Stimulated activated CD8-positive, alpha-beta memory T cell treated with anti-CD3 and anti-CD28 coated beads, Interleukin-4, amount 100 ng/mL, for 24 hours (primary cell): ENCODE measurements around the gene POLR1D.
"Not testable (repeated sequence)": the region's sequence is repeated elsewhere in the genome, so short reads cannot be mapped to it uniquely, and the experiment has no call there.

ENCODE experiments used
- DNase-seq: peaks from one replicate; pipeline ENCODE4 v3.0.0-alpha.2; 2020; ENCODE audit warnings: low read depth

The POLR1D gene

DNA sequence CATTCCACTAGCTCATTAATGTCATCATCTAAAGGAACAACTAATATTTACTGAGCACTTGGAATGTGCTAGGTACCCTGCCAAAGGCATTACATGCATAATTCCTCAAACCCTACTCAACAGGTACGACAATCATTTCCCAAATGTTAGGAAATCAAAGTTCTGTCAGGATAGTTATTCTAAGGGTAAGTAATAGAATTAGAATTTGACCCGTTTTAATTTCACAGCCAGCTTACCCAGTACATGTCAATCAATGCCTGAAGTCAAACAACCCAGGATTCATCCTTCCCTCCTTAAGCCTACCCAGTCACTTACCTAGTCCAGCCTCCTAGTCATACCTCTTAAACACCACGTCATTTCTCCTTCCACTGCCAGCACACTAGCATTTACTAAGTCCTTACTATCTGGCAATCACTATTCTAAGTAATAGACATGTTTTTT lies 3.8 kb upstream of the POLR1D start:
- no peak for DNase-seq

DNA sequence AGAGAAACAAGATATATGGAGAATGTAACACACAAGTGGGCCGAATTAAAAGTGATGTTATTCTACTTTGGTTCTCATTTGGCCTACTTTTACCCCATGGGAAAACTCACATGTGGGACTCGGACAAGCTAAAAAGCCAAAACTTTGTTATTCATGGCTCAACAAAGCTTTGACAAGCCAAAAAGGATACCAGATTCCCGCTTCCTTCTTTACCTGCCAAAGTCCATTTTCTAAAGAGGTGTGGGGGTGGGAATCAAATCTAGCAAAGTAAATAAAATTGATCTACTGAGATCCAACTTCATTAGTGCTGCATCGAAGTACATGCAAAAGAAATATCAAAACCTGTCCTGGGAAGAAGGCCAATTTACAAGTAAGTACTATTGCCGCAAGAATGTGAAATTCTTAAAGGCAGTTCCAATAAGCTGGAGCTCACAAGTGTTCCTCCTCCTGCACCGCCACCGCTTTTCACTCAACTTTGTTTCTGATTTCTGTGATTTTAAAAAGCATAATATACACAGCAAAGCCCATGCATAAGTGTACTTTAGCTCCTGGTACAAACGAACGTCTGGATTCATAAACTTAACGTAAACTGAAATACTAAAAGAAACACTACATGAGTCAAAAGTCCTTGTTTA lies 2.5 kb upstream of the POLR1D start:
- DNase-seq: no peak

DNA sequence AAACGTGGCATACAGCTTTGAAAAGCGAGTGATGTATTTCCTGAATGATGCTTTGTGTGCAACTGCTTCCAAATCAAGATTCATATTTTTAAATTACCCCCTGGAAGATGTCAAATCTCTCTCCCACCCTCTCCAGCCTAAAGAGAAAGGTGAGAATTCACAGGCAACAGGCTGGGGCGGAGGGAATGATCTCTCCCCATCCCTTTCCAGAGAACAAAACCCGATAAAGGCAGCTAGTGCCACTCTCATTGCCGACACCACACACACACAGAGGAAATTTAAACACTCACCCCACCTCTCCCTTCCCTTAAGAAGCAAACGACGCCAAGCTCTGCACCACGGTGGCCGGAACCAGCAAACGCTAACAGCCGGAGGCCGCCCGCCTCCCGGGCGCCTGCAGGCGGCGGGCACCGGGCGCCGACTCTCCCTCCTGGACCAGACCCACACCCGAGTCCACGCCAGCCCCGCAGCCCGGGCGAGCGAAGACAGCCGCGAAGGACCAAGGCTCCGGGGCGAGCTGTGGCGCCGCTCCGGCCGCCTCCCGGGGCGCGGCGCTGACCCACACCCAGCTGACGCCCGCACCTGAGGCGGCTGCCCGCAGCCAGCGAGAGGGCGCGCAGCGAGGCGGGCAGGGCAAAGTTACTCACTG lies 1.8 kb upstream of the POLR1D start:
- peak; percentile 17 for DNase-seq

DNA sequence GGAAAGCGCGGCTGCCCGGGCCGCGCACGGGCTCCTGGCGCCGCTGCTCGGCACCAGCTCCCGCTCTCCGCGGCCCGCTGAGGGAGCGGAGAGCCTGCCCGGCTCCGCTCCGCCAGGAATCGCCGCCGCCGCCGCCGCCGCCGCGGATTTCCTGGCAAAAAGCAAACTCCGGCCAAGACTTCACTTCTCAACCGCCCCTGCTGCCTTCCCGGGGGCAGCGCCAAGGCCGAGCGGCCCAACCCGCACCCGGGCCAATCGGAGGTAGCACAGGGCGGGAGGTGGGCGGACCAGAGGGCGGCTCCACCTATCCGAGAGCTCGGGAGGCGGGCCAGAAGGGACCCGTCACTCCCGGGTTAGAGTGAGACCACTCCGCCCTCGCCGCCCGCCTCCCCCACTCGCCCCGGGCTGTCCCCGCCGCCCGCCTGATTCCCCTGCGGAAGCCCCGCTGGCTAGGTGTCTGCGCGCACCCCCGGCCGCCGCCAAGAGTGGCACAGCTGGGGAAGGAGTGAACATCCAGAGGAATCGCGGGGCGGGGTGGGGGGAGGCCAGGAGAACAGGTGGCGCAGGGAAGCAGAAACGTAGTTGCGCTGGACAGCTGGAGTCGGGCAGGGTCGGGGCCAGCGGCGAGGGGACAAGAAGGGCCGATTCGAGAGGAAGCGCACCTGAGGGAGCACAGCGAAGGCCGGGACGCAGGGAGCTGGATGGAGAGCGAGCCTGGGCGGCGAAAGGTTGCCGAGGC lies 1.1 kb upstream of the POLR1D start, which contains the start of gene LNX2:
TSS of gene LNX2 (minus strand) at position 153 of the 739 bp plus-strand sequence. CDS start 38,826 bp downstream, outside the sequence.
- peak; percentile 96 for DNase-seq

DNA sequence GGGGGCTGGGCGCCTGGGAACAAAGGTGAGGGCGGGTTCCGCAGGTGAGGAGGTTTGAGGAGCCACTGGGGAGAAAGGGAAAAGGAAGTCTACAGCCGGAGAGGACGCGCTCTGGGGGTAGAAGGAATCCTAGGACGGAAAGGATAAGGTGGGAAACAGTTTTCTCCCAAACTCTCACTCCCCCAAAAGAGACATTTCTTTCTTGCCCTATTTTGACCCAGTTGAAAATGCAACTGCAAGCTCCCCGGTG lies 651 bp upstream of the POLR1D start:
- DNase-seq: no peak

DNA sequence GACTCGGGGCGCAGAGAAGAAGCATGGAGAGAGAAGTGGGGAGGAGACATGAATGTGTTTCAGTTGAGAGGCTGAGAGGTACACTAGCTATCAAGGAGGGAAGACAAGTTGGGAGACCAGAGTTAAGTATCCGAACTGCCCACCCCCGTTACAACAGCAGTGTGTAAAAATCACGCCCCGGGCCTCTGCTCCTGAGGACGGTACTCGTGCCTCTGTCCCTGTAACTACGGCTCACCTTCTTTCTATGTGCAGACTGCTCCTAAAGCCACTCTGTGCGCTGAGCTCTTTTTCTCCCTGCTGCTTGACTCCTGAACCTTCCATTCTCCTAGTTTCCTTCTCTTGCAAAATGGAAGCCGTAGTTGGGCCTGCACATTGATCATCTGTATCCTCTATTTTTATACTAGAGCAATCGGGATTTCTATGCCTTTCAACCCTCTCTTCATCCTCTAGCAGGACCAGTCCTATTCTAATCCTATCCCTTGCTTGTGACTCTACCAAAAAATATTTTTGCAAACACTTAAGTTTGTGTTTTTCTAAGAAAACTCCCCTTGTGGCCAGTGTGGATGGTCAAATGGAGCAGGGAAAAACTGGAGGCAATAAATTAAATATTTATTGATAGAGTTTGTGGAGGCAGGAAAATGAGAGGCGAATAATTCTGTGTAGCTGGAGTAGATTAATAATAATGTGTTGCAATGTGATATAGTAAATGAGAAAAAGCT lies 569 bp downstream of the POLR1D start:
- DNase-seq: no peak

DNA sequence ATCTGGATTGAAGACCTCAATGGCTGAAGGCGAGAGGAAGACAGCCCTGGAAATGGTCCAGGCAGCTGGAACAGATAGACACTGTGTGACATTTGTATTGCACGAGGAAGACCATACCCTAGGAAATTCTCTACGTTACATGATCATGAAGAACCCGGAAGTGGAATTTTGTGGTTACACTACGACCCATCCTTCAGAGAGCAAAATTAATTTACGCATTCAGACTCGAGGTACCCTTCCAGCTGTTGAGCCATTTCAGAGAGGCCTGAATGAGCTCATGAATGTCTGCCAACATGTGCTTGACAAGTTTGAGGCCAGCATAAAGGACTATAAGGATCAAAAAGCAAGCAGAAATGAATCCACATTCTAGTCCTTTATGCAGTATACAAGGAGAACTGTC lies 1.2 kb downstream of the POLR1D start:
- no peak for DNase-seq

DNA sequence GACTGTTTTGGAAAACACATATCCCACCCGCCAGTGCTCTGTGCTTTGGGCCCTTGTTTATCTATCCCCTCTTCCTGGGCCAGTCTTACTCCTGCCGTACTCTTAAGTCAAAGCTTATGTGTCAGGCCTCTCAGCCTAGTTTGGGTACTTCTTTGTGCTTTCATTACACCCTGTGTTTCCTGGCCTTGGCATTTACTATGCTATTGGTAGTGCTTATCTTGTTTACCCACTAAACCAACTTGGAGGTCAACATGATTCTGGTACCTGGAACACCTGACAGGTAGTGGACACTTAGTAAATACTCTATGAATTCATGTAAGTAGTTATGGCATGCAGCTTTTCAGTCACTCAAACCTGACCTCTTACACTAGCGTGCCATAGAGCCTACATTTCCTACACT lies 2.4 kb downstream of the POLR1D start:
- DNase-seq: no peak

DNA sequence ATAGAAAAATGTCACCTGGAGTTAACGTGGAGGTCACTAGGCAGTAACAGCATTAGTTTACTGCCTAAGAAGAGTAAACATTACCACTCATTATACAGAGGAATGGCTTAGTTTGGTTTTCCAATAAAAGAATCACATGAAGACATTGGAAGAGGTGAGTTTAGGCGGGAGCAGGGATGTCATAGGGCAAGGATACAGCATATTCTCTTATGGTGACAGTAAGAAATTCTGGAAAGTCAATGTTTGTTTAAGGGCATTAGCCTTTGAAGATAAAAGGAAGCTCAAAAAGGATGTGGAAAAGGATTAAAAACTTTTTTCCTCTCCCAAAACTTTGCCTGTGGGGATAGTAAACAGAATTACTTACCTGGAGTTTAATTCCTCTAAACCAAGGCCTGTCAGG lies 4.1 kb downstream of the POLR1D start:
- DNase-seq: no peak

DNA sequence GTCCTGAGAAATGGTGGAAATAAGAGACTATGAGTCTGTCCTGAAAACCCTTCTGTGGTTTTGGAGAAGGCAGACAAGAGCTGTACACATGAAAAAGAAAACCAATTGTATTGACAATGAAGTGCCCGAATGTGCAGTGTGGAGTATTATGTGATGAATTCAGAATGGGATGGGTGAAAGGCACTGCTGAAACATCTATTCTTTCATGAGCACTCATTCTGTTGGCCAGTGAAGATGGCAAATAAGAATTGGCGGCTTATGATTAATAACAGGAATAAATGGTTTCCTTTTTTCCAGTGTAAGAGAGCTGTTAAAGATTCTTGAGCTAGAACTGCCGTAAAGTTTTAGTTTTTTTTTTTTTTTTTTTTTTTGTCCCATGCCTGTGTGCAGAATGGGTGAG lies 5.7 kb downstream of the POLR1D start:
- DNase-seq: no peak

DNA sequence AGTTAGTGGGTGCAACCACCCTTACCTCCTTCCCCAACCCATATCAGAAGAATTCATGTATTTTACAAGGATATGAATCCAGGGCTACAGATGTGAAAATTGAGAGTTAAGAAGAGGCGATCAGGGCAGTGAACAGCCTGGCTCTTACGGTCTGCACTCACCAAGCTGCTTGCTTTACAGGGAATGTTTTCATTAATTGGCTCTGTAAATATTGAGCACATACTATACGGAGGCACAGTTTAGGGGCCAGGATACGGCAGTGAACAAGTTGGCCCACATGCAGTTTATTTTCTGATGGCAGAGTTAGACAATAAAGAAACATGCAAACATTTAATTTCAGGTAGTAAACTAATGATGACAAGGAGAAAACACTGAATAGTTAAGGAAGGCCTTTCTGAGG lies 6.4 kb downstream of the POLR1D start:
- DNase-seq: no peak

DNA sequence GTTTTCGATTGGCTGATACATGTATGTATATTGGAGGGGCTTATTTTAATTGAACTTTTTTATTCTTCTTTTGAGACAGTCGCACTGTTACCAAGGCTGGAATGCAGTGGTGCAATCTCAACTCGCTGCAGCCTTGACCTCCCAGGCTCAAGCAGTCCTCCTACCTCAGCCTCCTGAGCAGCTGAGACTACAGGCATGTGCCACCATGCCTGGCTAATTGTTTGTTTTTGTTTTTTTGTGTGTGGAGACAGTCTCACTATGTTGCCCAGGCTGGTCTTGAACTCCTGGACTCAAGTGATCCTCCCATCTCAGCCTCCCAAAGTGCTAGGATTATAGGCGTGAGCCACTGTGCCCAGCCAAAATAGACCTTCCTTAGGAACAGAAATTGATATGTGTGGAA lies 7.1 kb downstream of the POLR1D start:
- DNase-seq: not testable (repeated sequence)

DNA sequence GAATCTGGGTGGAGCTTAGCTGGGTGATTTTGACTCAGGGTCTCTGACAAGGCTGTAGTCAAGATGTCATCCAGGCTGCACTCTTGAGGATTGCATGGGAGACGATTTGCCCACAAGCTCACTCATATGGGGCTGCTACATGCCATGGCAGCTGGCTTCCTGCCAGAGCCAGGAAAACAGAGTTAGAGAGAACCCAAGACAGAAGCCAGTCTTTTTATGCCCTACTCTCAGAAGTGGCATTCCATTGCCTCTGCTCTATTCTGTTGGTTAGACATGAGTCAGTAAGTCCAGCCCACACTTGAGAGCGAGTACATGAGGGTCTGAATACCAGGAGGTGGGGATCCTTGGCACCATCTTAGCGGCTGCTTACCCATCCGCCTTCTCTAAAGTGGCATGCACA lies 9.5 kb downstream of the POLR1D start:
- DNase-seq: no peak

DNA sequence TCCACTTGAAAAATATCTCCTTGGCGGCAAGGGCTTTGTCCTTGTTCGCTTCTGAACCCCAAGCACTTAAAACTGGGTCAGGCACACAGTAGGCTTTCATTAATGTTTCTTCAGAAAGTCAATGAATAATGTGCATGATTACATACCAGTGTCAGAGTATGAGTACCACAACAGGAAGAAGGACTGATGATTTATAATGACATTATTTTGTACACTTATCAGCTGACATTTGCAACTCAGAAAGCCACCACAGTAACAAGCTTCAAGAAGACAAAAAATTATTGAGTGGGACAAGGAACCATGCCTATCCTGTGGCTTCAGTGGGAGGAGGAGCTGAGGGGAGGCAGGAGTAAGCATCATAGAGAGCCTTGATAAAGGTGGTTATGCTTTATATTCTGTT lies 10.0 kb downstream of the POLR1D start:
- no peak for DNase-seq

DNA sequence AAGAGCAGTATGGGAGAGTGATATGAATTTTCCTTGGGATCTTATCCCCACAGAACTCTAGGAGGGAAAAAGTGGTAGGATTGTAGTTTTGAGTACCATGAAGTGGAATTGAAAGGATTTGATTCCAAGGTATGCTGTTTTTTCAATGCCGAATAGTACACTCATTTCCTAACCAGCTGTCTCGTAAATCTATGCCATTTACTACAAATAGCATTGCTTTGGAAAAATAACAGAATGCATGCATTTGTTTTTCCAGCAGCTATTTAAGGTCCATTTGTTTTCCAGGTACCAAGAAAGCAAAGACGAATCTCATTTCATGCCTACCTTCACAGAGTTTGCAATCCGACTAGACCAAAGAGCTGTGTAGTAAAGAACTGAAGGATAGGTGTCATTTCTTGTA lies 10.5 kb downstream of the POLR1D start:
- DNase-seq: no peak

DNA sequence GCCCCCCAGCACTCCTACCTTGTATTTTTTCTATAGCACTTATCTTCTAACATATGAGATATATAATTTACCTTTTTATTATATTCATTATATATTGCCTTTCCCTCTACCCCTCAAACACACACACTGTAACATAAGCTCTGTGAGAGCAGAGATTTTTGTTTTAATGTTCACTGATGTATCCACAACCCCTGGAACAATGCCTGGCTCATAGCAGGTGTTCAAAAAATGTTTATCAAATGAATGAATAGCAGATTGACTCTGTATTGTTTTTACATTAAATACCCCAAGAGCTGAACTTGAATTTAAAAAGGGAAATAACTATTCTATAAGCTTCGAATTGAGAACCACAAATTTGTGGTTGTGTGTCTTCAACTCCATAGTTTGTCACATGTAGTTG lies 11.0 kb downstream of the POLR1D start:
- DNase-seq: no peak

DNA sequence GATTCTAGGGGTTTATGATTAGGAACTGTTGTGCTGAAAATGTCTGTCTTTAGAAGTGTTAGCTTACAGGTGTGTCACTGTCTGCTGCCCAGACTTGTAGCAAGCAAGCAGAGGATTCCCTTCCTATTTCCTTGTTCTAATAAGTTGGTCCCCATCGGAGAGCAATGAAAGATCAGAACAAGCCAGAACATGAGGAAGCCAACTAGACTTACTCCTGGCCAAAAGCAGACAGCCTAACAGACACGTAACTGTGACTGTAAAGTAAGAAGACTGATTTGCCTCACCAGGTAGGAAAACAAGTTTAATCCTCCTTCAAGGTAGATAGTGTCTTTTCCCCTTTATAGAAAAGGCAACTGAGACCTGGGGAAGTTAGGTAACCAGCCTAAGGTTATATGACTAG lies 12.5 kb downstream of the POLR1D start:
- no peak for DNase-seq

DNA sequence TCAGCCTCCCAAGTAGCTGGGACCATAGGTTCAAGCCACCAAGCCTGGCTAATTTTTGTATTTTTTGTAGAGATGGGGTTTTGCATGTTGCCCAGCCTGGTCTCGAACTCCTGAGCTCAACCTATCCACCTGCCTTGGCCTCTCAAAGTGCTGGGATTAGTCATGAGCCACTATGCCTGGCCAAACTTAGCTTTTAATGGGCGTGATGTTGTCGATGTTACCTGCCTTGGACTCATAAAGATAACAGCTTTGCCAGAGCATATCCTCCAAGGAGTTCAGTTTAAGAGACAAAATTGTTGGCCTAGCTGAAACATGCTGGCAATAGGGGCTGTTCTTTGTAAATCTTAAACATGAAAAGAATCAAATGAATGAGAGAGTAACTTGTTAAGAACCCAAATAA lies 13.1 kb downstream of the POLR1D start:
- DNase-seq: no peak

DNA sequence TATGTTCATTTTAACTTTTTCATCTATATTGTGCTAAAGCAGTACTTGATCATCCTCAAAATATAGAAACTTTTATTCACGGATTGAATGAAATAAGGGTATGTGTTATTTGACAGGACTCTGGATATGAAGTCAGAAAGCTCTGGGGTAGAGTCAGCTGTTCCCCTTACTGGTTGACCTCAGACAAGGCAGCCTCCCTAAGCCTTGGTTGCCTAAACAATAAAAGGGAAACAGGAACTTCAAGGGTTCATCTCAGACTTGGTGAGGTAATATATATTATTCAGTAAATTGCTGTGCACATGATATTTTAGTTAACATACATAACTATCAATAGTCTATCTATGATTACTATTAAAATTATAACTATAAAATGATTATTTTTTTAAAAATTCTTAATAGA lies 13.6 kb downstream of the POLR1D start:
- no peak for DNase-seq

DNA sequence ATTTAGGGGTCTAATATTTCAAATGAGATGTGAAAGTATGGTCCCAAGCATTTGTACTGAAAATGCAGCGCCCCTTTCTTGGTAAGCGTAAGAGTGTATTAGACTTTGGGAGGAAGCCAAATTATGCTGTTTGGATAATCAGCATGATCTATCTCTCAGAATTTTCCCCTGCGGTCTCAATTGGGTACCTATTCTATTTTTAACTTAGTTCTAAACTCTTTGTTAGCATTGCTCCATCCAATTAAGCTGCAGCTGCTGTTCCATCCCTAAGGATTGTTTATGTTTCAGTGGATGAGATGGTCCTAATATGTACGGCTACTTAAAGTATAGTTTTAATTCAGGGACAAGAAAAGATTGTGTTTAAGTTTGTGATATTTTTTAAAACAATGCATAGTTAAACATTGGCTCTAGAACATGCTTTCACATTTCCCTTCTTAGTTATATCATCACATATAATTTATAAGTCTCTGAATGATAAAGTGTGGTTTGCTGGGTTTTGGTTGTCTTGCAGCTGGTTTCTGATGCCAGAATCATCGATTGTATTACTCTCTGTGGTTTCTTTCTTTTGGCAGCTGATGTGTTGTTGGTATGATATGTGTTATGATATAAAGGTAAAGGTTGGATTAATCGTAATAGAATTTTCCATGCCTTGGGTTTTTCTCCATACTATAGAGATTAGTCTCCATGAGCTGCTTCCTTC lies 15.0 kb downstream of the POLR1D start:
- no peak for DNase-seq

DNA sequence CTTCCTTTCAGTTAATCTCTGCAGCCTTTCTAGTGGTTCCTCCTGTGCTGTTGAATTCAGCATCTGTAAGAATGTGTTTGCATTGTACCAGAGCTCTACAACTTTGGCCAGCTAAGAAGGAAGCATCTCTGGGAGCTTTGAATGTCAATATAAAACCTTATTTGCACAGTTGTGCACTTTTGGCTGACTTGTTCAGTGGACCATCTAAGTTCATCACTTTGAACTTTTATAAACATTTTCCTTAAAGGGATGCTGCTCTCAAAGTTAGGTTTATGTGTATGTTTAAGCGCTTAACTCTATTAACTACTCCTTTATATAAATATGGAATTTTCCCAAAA lies 15.6 kb downstream of the POLR1D start:
- no peak for DNase-seq

DNA sequence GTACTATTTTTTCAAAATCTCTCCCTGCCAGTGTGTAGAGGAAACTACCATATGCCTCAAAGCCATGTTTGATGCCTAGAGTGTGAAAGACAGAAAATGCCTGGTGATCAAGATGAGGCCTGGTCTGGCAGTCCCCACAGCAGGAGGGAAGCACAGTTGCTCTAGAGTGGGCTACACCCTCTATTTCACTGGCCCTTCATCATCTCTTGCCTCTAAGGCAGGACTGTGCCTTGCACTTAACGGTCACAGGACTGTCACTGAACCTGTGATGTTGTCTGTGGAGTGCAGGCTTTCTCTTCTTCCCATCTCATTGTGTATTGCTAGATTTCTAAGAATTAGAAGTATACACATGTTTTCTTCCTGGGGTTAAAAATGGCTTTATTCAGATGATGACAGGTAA lies 16.3 kb downstream of the POLR1D start:
- no peak for DNase-seq

DNA sequence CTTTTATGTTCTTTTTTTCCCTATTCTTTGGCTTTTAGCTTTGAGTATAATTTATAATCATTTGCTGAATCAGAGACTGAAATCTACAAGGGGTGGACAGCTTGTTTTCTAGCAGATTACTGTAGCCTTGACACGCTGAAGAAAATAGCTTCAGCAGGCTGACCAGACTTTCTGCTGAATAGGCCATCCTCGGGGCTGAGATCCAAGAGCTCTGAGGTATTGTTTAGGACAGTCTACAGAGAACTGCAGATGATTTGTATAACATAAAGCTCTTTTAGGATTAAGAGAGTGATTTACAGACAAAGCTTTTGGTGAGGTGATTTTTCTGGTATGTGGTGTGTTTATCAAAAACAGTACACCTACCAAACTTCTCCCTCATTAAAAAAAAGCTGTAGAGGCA lies 16.8 kb downstream of the POLR1D start:
- no peak for DNase-seq
